Neuronal stem cell (in vitro differentiated cells): ENCODE results near the gene ATG4A.

Experiments
- DNase-seq: peaks from one replicate; pipeline ENCODE4 v3.0.0-alpha.2; 2013; ENCODE audit warnings: low spot score
- H2AFZ ChIP-seq: one replicate; pipeline ENCODE4 v1.6.1; 2013; ENCODE audit warnings: mild to moderate bottlenecking, low read length, inconsistent platforms
- H2AK5ac ChIP-seq: 2 replicates; pipeline ENCODE4 v1.6.1; 2013; ENCODE audit warnings: low read depth, mild to moderate bottlenecking, inconsistent platforms, low read length, moderate library complexity, mixed read lengths
- H2BK120ac ChIP-seq: 2 replicates; pipeline ENCODE4 v1.6.1; 2013; ENCODE audit warnings: low read depth, mild to moderate bottlenecking, inconsistent platforms, low read length, moderate library complexity, mixed read lengths
- H2BK12ac ChIP-seq: one replicate; pipeline ENCODE4 v1.6.1; 2013; ENCODE audit warnings: low read length, inconsistent platforms
- H2BK15ac ChIP-seq: 2 replicates; pipeline ENCODE4 v1.6.1; 2013; ENCODE audit warnings: mild to moderate bottlenecking, low read length, inconsistent platforms, mixed read lengths
- H2BK5ac ChIP-seq: one replicate; pipeline ENCODE4 v1.6.1; 2013; ENCODE audit warnings: inconsistent platforms, mild to moderate bottlenecking, low read length, moderate library complexity
- H3K14ac ChIP-seq: one replicate; pipeline ENCODE4 v1.6.1; 2013; ENCODE audit warnings: low read length, inconsistent platforms
- H3K18ac ChIP-seq: 2 replicates; pipeline ENCODE4 v1.6.1; 2013; ENCODE audit warnings: low read length, inconsistent platforms
- H3K23ac ChIP-seq: 2 replicates; pipeline ENCODE4 v1.6.1; 2013; ENCODE audit warnings: low read depth, mild to moderate bottlenecking, mixed read lengths, low read length, inconsistent platforms; ENCODE audit not compliant: poor library complexity
- H3K27ac ChIP-seq: replicated peaks from 3 replicates; pipeline ENCODE4 v1.5.1; 2013; ENCODE audit warnings: low read length, inconsistent platforms
- H3K27me3 ChIP-seq, 3 experiments: 2 replicates each; pipeline ENCODE4 v1.6.1; 2013; ENCODE audit warnings: low read length in 3 of 3, mild to moderate bottlenecking in 2 of 3, inconsistent platforms in 1 of 3, low read depth in 1 of 3, mixed read lengths in 1 of 3, moderate library complexity in 1 of 3; ENCODE audit not compliant: control insufficient read depth in 3 of 3, insufficient read depth in 3 of 3
- H3K36me3 ChIP-seq, 2 donors: replicated peaks in 1 of 2; 2 replicates each; pipeline ENCODE4 v1.6.1; 2013; ENCODE audit warnings: low read length in 2 of 2; ENCODE audit not compliant: control insufficient read depth in 2 of 2, insufficient read depth in 2 of 2
- H3K4ac ChIP-seq: 2 replicates; pipeline ENCODE4 v1.6.1; 2013; ENCODE audit warnings: inconsistent platforms, mild to moderate bottlenecking, low read length, moderate library complexity
- H3K4me1 ChIP-seq, 2 donors: 1 replicate in 1 of 2; 2 replicates in 1 of 2; pipeline ENCODE4 v1.6.1; 2013; ENCODE audit warnings: low read length in 2 of 2, low read depth in 1 of 2; ENCODE audit not compliant: control insufficient read depth in 2 of 2, insufficient read depth in 1 of 2
- H3K4me2 ChIP-seq: one replicate; pipeline ENCODE4 v1.6.1; 2013; ENCODE audit warnings: mild to moderate bottlenecking, low read length, inconsistent platforms; ENCODE audit not compliant: insufficient read depth, poor library complexity, severe bottlenecking
- H3K4me3 ChIP-seq, 2 donors: 2 replicates each; pipeline ENCODE4 v1.5.1; 2013; ENCODE audit warnings: low read length in 2 of 2, mild to moderate bottlenecking in 2 of 2, inconsistent platforms in 1 of 2, moderate library complexity in 1 of 2
- H3K79me1 ChIP-seq: one replicate; pipeline ENCODE4 v1.6.1; 2013; ENCODE audit warnings: low read depth, mild to moderate bottlenecking, inconsistent platforms, low read length, moderate library complexity
- H3K9ac ChIP-seq: one replicate; pipeline ENCODE4 v1.6.1; 2013; ENCODE audit warnings: mild to moderate bottlenecking, low read depth, low read length, inconsistent platforms; ENCODE audit not compliant: poor library complexity
- H3K9me3 ChIP-seq, 2 donors: replicated peaks in 1 of 2; 2 replicates each; pipeline versions ENCODE3 to v1.6.1; 2013; ENCODE audit warnings: low read length in 2 of 2, mild to moderate bottlenecking in 2 of 2, inconsistent platforms in 1 of 2, low read depth in 1 of 2, mixed read lengths in 1 of 2, moderate library complexity in 1 of 2; ENCODE audit not compliant: control insufficient read depth in 2 of 2, insufficient read depth in 1 of 2
- H4K8ac ChIP-seq: one replicate; pipeline ENCODE4 v1.6.1; 2013; ENCODE audit warnings: low read depth, mild to moderate bottlenecking, inconsistent platforms, low read length, moderate library complexity
- H4K91ac ChIP-seq: one replicate; pipeline ENCODE4 v1.6.1; 2013; ENCODE audit warnings: low read length, low read depth, mild to moderate bottlenecking, inconsistent platforms; ENCODE audit not compliant: poor library complexity
- WGBS, 2 donors: extraction: QIAGEN DNeasy Blood & Tissue Kit; methylation state at CpG; one replicate each; pipeline ENCODE4 v1.1.7; 2013; ENCODE audit warnings: missing lambda C conversion rate in 2 of 2, mixed read lengths in 1 of 2; ENCODE audit not compliant: insufficient read length in 2 of 2, insufficient replicate concordance in 1 of 2; ENCODE audit errors: extremely low coverage in 2 of 2; 5-methylcytosine and 5-hydroxymethylcytosine counted together

The ATG4A gene

DNA sequence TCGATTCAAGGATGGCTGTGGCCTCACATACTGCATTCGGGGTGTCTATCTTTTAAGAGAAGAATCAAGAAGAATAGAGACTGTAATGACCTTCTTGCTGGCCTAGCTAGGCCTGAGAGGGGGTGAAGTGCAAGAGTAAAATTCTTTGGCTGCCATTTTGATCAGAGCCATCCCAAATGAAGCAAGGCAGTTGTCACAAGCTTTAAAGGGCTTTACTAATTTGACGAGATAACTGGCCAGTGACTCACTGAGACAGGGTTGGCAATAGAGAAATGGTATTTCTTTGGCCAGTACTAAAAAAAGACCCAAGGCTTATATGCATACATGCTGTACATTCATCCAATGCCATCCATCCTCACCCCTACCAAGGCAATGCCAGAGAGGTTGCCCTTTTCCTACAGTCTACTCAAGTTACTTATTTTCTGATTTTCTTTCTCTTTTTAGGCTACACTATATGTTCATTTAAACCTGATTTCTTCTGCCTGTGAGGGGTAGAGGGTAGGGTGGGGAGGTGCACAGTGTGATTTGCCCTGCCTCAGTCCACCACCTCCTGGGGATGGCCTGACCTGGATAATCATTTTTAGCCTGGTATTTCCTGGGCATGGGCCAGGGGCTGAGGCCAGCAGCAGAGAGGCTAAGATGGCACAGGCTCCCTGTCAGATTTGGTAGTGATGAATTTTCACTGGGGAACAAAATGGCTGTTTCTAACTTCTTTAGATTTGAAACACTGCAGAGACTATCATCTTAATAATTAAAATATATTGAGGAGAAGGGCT is 32.2 kb downstream of the ATG4A start:
- no peak overlapping the region for H3K14ac ChIP-seq
- H4K91ac ChIP-seq, result no peak overlapping the region
- H3K9ac ChIP-seq, result no peak overlapping the region
- WGBS, 2 donors, result no CpG with 5 or more reads among the region's 3 CpGs
- peaks cover 0 to 4% (median 0%) of the 10 kb centered on the region in 3 experiments for H3K27me3 ChIP-seq
- no peak overlapping the region for H3K23ac ChIP-seq
- H4K8ac ChIP-seq, result no peak overlapping the region
- H3K4ac ChIP-seq, result no peak overlapping the region
- peaks cover 0 to 8% of the 10 kb centered on the region in 2 donors for H3K4me1 ChIP-seq
- no peak overlapping the region for H2BK5ac ChIP-seq
- H3K4me3 ChIP-seq, result no peak overlapping the region
- H3K4me2 ChIP-seq, result no peak overlapping the region
- no peaks in the 10 kb centered on the region for H3K36me3 ChIP-seq
- H2AK5ac ChIP-seq, result no peak overlapping the region
- H2BK120ac ChIP-seq, result no peak overlapping the region
- no peak overlapping the region for H3K27ac ChIP-seq
- H3K9me3 ChIP-seq, result no peaks in the 10 kb centered on the region
- no peak overlapping the region for H3K18ac ChIP-seq
- H2AFZ ChIP-seq, result no peak overlapping the region
- DNase-seq, result no peak
- no peak overlapping the region for H2BK12ac ChIP-seq
- no peaks in the 10 kb centered on the region for H3K79me1 ChIP-seq
- no peak overlapping the region for H2BK15ac ChIP-seq

DNA sequence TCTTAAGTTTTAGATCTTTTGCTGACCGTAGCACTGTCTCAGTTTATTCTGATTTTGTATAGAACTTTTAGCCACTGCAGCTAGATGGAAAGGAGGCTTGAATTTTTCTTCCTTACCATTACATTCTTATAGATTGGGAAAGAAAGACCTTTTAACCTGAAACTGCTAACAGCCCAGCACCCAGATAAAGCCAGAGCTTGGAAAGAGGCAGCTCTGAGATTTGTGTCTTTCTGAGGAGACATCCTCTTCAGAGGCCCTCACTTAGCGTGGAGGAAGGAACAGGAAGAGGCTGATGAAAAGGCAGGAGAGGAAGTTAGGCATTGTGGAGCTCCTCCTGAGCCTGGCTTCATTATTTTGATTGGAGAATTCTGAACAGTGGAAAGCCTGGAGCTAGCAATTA is 35.1 kb downstream of the ATG4A start:
- Histone ChIP-seq H3K4ac (no peak overlapping the region), H3K14ac (no peak overlapping the region), H4K91ac (no peak overlapping the region), H3K9ac (no peak overlapping the region), H3K36me3 (no peaks in the 10 kb centered on the region), H2AFZ (peak overlapping the region; percentile 2), H2BK5ac (no peak overlapping the region), H4K8ac (no peak overlapping the region), H3K27me3 (no peaks in the 10 kb centered on the region), H3K18ac (no peak overlapping the region), H2AK5ac (no peak overlapping the region), H2BK15ac (no peak overlapping the region), H3K4me3 (no peak overlapping the region), H3K23ac (no peak overlapping the region), H3K79me1 (no peaks in the 10 kb centered on the region), H3K9me3 (no peaks in the 10 kb centered on the region), H3K4me2 (no peak overlapping the region), H2BK12ac (no peak overlapping the region), H3K4me1 (peaks cover 0 to 10% of the 10 kb centered on the region in 2 donors), H3K27ac (no peak overlapping the region), H2BK120ac (no peak overlapping the region)
- no peak for DNase-seq
- WGBS, 2 donors, result no CpG with 5 or more reads among the region's 2 CpGs

DNA sequence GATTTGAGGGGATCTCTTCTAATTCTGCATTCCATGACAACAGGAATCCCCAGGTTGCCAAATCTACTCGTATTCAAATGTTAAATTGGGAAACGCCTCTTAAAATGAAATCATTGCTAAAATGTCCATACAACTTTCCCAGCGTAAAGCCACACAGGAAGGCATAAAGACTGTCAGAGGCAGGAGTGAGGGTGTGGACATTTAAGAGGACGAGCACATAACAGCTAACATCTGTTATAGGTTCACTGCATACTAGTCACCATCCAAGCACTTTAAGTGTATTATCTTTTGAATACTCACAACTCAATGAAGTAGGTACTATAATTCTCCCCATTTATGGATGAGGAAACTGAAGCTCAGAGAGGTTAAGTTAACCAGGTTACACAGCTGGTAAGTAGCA is 35.6 kb downstream of the ATG4A start:
- no peaks in the 10 kb centered on the region for H3K9me3 ChIP-seq
- H3K4ac ChIP-seq, result no peak overlapping the region
- no peak overlapping the region for H2BK12ac ChIP-seq
- no peak overlapping the region for H3K4me3 ChIP-seq
- H3K18ac ChIP-seq, result no peak overlapping the region
- H3K14ac ChIP-seq, result no peak overlapping the region
- H3K79me1 ChIP-seq, result no peaks in the 10 kb centered on the region
- H4K8ac ChIP-seq, result no peak overlapping the region
- H3K4me1 ChIP-seq, result peaks cover 0 to 10% of the 10 kb centered on the region in 2 donors
- no peaks in the 10 kb centered on the region for H3K36me3 ChIP-seq
- no peak overlapping the region for H2BK15ac ChIP-seq
- H3K27ac ChIP-seq, result no peak overlapping the region
- H4K91ac ChIP-seq, result no peak overlapping the region
- H2BK5ac ChIP-seq, result no peak overlapping the region
- no peak overlapping the region for H2AFZ ChIP-seq
- H3K9ac ChIP-seq, result no peak overlapping the region
- WGBS, 2 donors, result no CpG with 5 or more reads among the region's 4 CpGs
- no peak overlapping the region for H2AK5ac ChIP-seq
- H3K23ac ChIP-seq, result no peak overlapping the region
- no peaks in the 10 kb centered on the region for H3K27me3 ChIP-seq
- H3K4me2 ChIP-seq, result no peak overlapping the region
- H2BK120ac ChIP-seq, result no peak overlapping the region
- DNase-seq, result no peak

DNA sequence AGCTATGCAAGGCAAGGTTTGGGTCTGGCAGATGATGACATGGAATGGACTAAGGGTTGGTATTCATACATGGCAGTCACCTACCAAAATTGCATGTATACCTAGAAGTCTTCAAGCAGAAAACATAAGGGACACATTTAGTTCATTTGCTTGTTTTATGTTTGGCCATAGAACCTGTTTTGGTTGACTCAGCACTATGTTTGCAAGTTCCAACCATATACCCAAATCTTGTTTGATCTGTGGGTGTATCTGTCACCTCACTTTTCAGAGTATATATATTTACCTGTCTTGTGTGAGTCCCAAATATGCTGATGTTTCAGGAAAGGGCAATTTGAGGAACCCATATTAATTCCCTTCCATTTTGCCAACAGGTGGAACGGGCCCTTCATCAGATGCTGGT is 39.3 kb downstream of the ATG4A start:
- no peak overlapping the region for H2BK5ac ChIP-seq
- H3K23ac ChIP-seq, result no peak overlapping the region
- no peak overlapping the region for H3K18ac ChIP-seq
- no peak for DNase-seq
- no peak overlapping the region for H3K27ac ChIP-seq
- no peak overlapping the region for H3K4ac ChIP-seq
- no peaks in the 10 kb centered on the region for H3K27me3 ChIP-seq
- no peak overlapping the region for H2BK15ac ChIP-seq
- H3K4me2 ChIP-seq, result no peak overlapping the region
- no peak overlapping the region for H3K4me3 ChIP-seq
- no peak overlapping the region for H4K91ac ChIP-seq
- no peak overlapping the region for H2BK120ac ChIP-seq
- no peaks in the 10 kb centered on the region for H3K9me3 ChIP-seq
- H2AFZ ChIP-seq, result no peak overlapping the region
- no peak overlapping the region for H3K14ac ChIP-seq
- H2AK5ac ChIP-seq, result no peak overlapping the region
- no peak overlapping the region for H4K8ac ChIP-seq
- H3K79me1 ChIP-seq, result no peaks in the 10 kb centered on the region
- H3K4me1 ChIP-seq, result peaks cover 0 to 6% of the 10 kb centered on the region in 2 donors
- no peak overlapping the region for H3K9ac ChIP-seq
- no CpG with 5 or more reads among the region's 1 CpG for WGBS, 2 donors
- no peak overlapping the region for H2BK12ac ChIP-seq
- H3K36me3 ChIP-seq, result no peaks in the 10 kb centered on the region
